ENCODE data around the gene ZNF81. TPM values are rescaled to one million over a fixed set of nuclear protein-coding genes. Genes with fewer than 3 reads are reported as not detected.
"Not testable (repeated sequence)": the region's sequence is repeated elsewhere in the genome, so short reads cannot be mapped to it uniquely, and the experiment has no call there.

Gene ZNF81
- total and polyA plus RNA-seq, 5 donors = 2.2 to 12.4 (median 8.9) TPM

DNA sequence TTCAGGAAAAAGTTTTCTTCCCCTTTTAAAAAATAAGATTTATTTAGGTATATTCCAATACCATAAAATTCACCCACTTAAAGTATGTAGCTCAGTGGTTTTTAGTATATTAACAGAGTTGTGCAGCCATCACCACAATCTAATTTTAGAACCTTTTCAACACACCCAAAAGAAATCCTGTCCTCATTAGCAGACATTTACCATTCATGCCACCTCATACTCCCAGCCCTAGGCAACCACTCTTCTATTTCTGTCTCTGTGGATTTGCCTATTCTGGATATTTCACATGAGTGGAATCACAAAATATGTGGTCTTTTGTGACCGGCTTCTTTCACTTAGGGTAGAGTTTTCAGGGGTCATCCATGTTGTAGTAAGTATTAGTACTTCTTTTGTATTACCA, 7.4 kb downstream of the ZNF81 start:
- H3K4me1 ChIP-seq (ENCODE audit: control insufficient read depth, insufficient read depth, low read length) = no peaks in the 10 kb centered on the region
- WGBS = 98% methylated on average over 1 of the region's 1 CpG
- ATAC-seq (no peak), DNase-seq (no peak)
- no peak overlapping the region for H3K4me3 ChIP-seq (ENCODE audit: low read length)
- no peaks in the 10 kb centered on the region for H3K9me3 ChIP-seq (ENCODE audit: control insufficient read depth, low read length)
- H3K27me3 ChIP-seq (ENCODE audit: control insufficient read depth, insufficient read depth) = no peaks in the 10 kb centered on the region
- intact Hi-C loops (cut with DNase I) = no loop called here
- no peak overlapping the region for H3K27ac ChIP-seq (ENCODE audit: low read length)

DNA sequence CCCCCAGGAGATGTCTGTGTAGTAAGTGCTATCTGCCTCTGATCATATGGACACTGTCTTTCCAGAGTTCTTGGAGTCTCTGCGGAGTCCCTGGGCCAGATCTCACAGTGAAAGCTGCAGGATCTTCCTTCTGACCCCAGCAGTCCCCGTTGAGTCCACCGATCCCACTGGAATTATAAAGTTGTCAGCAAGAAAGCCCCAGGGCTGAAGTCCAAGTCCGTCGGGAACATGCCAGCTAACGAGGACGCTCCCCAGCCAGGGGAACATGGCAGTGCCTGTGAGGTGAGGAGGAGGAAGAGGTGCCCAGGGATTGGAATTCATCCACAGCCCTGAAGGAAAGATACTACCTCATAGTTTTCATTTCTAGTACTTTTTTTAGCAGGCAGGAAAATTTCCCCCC, 9.3 kb downstream of the ZNF81 start:
- Histone ChIP-seq H3K4me1 (ENCODE audit: control insufficient read depth, insufficient read depth, low read length) (no peaks in the 10 kb centered on the region), H3K27me3 (ENCODE audit: control insufficient read depth, insufficient read depth) (no peaks in the 10 kb centered on the region), H3K9me3 (ENCODE audit: control insufficient read depth, low read length) (no peaks in the 10 kb centered on the region), H3K4me3 (ENCODE audit: low read length) (no peak overlapping the region), H3K27ac (ENCODE audit: low read length) (no peak overlapping the region)
- ATAC-seq (no peak), DNase-seq (peak in 2 of 3 donors; percentile 46 to 53)
- intact Hi-C loops (cut with DNase I) = no loop called here
- 32% methylated on average over 7 of the region's 7 CpGs for WGBS

DNA sequence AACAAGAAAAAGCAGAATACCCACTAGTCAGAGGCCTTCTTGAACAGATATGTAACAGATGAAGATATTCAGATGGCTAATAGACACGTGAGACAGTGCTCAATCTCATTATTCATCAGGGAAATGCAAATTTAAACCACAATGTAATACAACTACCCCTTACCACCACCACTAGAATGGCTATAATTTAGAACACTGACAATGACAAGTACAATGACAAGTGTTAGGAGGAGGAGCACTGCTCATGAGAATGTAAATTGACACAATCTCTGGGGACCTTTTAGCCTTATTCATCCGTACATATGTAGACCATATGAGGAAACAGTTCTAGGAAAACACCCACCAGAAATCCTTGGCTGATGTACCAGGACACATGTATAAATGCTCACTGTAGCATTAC, 13.1 kb downstream of the ZNF81 start:
- 66% methylated on average over 2 of the region's 2 CpGs for WGBS
- H3K27me3 ChIP-seq (ENCODE audit: control insufficient read depth, insufficient read depth) = no peaks in the 10 kb centered on the region
- DNase-seq (no peak), ATAC-seq (no peak)
- no peaks in the 10 kb centered on the region for H3K4me1 ChIP-seq (ENCODE audit: control insufficient read depth, insufficient read depth, low read length)
- H3K4me3 ChIP-seq (ENCODE audit: low read length) = no peak overlapping the region
- intact Hi-C loops (cut with DNase I) = loop anchor here in 2 of 4 donors (5.0 kb wide), 1 partner anchor 178 kb away; no protein-coding TSS in a partner anchor
- no peaks in the 10 kb centered on the region for H3K9me3 ChIP-seq (ENCODE audit: control insufficient read depth, low read length)
- H3K27ac ChIP-seq (ENCODE audit: low read length) = no peak overlapping the region

DNA sequence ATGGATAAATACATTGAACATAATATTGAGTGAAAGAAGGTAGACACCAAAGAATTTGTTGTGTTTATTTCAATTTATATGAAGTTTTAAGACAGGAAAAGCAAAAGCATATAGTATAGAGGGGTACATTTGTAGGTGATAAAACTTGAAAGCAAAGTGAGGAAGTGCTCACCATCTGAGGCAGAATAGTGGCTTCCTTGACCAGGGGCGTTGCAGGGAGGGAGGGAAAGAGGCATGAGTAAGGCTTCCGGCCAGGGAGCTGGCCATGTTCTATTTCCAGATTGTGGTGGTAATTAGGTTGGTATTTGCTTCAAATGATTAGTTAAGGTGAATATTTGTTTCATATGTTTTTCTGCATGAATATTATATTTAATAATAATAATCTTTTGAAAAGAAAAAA, 13.7 kb downstream of the ZNF81 start:
- ATAC-seq; DNase-seq; H3K27me3 ChIP-seq (ENCODE audit: control insufficient read depth, insufficient read depth); H3K9me3 ChIP-seq (ENCODE audit: control insufficient read depth, low read length); H3K4me1 ChIP-seq (ENCODE audit: control insufficient read depth, insufficient read depth, low read length); H3K27ac ChIP-seq (ENCODE audit: low read length); H3K4me3 ChIP-seq (ENCODE audit: low read length): not testable (repeated sequence)
- intact Hi-C loops (cut with DNase I) = loop anchor here in 2 of 4 donors (5.0 kb wide), 1 partner anchor 177 kb away; no protein-coding TSS in a partner anchor
- WGBS = no CpG with 5 or more reads among the region's 2 CpGs

DNA sequence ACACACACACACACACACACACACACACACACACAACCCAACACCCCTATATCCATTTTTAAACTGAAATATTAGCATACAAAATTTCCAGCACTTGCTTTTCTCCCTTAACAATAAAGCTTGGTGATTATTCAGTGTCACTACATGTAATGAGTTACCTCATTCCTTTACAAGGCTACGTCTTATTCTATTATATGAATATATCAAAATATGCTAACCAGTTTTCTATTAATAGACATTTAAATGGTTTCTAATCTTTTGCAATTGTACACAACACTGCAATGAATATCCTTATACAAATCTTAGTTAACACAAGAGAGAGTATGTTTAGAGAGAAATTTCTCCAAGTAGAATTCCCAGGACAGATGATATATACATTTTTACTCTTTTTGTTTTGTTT, 14.2 kb downstream of the ZNF81 start:
- no peak overlapping the region for H3K4me3 ChIP-seq (ENCODE audit: low read length)
- no peak for ATAC-seq
- 67% methylated on average over 1 of the region's 1 CpG for WGBS
- intact Hi-C loops (cut with DNase I) = loop anchor here in 2 of 4 donors (5.0 kb wide), 1 partner anchor 176 kb away; no protein-coding TSS in a partner anchor
- no peaks in the 10 kb centered on the region for H3K9me3 ChIP-seq (ENCODE audit: control insufficient read depth, low read length)
- H3K4me1 ChIP-seq (ENCODE audit: control insufficient read depth, insufficient read depth, low read length) = no peaks in the 10 kb centered on the region
- H3K27ac ChIP-seq (ENCODE audit: low read length) = no peak overlapping the region
- no peak for DNase-seq
- no peaks in the 10 kb centered on the region for H3K27me3 ChIP-seq (ENCODE audit: control insufficient read depth, insufficient read depth)

DNA sequence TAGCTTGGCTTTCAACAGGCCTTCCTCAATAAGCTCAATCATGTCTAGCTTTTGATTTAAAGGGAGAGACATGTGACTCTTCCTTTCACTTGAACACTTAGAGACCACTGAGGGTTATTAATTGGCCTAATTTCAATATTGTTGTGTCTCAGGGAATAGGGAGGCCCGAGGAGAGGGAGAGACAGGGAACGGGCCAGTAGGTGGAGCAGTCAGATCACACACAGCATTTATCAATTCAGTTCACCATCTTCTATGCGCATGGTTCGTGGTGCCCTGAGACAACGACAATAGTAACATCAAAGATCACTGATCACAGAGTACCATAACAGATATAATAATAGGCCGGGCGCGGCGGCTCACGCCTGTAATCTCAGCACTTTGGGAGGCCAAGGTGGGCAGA, 17.8 kb downstream of the ZNF81 start:
- peak; percentile 27 to 47 (median 45) for DNase-seq
- intact Hi-C loops (cut with DNase I) = loop anchor here in 2 of 4 donors (5.0 kb wide), 1 partner anchor 173 kb away; no protein-coding TSS in a partner anchor
- H3K27me3 ChIP-seq (ENCODE audit: control insufficient read depth, insufficient read depth) = no peaks in the 10 kb centered on the region

DNA sequence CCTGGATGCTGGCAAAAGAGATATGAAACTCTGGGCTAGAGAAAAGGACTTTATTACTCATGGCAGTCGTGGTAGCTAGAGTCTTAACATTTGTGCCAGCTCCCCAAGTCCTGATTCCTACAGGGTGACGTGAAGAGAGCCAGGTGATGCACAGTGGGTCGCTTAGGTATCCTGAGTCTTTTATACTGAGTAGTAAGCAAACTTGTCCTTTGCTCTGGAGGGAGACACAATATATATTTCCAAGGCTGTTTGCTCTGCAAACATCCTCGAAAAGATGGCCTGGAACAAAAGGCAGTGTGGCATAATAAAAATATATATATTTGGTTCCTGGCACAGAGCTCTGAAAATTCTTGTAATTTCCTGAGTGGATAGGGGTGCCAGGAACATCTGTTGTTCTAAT, 23.0 kb downstream of the ZNF81 start:
- intact Hi-C loops (cut with DNase I) = no loop called here

More for the DNA sequence above, 17.8 kb downstream of the ZNF81 start:
- no peak overlapping the region for H3K27ac ChIP-seq (ENCODE audit: low read length)
- no peaks in the 10 kb centered on the region for H3K9me3 ChIP-seq (ENCODE audit: control insufficient read depth, low read length)
- no peak overlapping the region for H3K4me3 ChIP-seq (ENCODE audit: low read length)
- no peaks in the 10 kb centered on the region for H3K4me1 ChIP-seq (ENCODE audit: control insufficient read depth, insufficient read depth, low read length)
- 40% methylated on average over 10 of the region's 10 CpGs for WGBS
- peak; percentile 68 to 78 for ATAC-seq

DNA sequence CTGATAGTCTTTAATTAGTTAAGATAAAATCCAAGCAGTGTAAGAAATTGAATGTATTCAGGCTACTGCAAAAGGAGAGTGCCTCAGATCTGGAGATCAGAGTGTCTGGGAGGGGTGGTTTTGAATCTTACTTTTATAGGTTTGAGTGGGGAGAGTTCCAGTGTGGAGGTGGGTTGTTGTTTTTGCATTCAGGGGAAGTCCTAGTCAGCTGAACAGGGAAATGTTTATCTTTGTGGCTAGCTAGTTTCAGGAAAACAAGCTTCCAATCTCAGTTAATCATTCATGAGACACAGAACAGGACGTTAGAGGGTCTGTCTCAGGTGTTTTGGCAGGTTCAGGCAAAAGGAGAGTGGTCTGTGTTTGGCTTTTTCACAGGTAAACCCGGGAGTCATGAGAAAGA, 26.0 kb downstream of the ZNF81 start:
- Histone ChIP-seq H3K27me3 (ENCODE audit: control insufficient read depth, insufficient read depth) (no peaks in the 10 kb centered on the region), H3K4me1 (ENCODE audit: control insufficient read depth, insufficient read depth, low read length) (no peaks in the 10 kb centered on the region), H3K27ac (ENCODE audit: low read length) (no peak overlapping the region), H3K9me3 (ENCODE audit: control insufficient read depth, low read length) (no peaks in the 10 kb centered on the region), H3K4me3 (ENCODE audit: low read length) (no peak overlapping the region)
- 31% methylated on average over 2 of the region's 2 CpGs for WGBS
- ATAC-seq (no peak), DNase-seq (no peak)
- intact Hi-C loops (cut with DNase I) = no loop called here

More for the DNA sequence above, 23.0 kb downstream of the ZNF81 start:
- Histone ChIP-seq H3K4me3 (ENCODE audit: low read length) (no peak overlapping the region), H3K27me3 (ENCODE audit: control insufficient read depth, insufficient read depth) (no peaks in the 10 kb centered on the region), H3K4me1 (ENCODE audit: control insufficient read depth, insufficient read depth, low read length) (no peaks in the 10 kb centered on the region), H3K27ac (ENCODE audit: low read length) (no peak overlapping the region), H3K9me3 (ENCODE audit: control insufficient read depth, low read length) (no peaks in the 10 kb centered on the region)
- WGBS = 60% methylated on average over 4 of the region's 4 CpGs
- DNase-seq = no peak
- no peak for ATAC-seq

DNA sequence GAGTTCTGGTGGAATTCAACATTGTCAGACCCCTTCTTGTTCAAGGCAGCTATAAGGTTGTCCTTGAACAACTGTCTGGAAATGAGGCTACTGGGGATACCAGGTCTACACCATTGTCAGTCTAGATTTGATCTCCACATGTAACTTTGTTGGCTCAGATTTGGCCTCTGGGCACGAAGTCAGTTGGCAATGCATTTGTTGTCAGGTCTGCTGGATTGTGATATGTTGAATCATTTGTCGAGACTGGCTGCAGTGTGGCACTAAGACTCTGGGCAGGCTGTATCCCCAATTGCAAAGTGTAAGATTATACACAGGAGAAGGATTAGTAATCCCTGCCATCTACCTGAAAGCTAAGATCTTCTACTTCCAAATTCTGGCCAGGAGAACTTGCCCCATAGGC, 26.5 kb downstream of the ZNF81 start:
- H3K27me3 ChIP-seq (ENCODE audit: control insufficient read depth, insufficient read depth) = no peaks in the 10 kb centered on the region
- intact Hi-C loops (cut with DNase I) = no loop called here
- peak overlapping the region; percentile 52 for H3K27ac ChIP-seq (ENCODE audit: low read length)
- H3K4me1 ChIP-seq (ENCODE audit: control insufficient read depth, insufficient read depth, low read length) = no peaks in the 10 kb centered on the region
- DNase-seq (no peak), ATAC-seq (no peak)
- 59% methylated on average over 2 of the region's 2 CpGs for WGBS
- no peak overlapping the region for H3K4me3 ChIP-seq (ENCODE audit: low read length)
- no peaks in the 10 kb centered on the region for H3K9me3 ChIP-seq (ENCODE audit: control insufficient read depth, low read length)

DNA sequence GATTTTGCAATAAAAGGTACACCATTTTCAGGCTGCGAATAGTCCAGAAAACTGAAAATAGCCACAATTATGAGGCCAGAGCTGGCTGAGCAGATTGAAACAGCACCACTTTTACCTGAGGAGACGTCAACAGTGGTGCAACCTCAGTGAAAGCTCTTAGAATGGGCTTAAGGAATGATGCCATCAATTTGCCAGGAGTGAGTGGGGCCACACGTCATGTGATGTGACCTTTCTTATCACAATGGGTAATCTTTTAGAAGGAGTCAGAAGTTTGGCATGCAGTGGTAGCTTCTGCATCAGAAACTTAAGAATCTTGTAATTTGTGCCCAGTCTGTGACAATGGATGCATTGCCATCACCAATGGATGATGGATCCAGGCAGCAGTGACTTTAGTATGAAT, 27.6 kb downstream of the ZNF81 start:
- WGBS = 96% methylated on average over 3 of the region's 3 CpGs
- Histone ChIP-seq H3K4me1 (ENCODE audit: control insufficient read depth, insufficient read depth, low read length) (no peaks in the 10 kb centered on the region), H3K9me3 (ENCODE audit: control insufficient read depth, low read length) (no peaks in the 10 kb centered on the region), H3K27me3 (ENCODE audit: control insufficient read depth, insufficient read depth) (no peaks in the 10 kb centered on the region), H3K27ac (ENCODE audit: low read length) (no peak overlapping the region), H3K4me3 (ENCODE audit: low read length) (no peak overlapping the region)
- ATAC-seq = no peak
- no peak for DNase-seq
- intact Hi-C loops (cut with DNase I) = no loop called here

DNA sequence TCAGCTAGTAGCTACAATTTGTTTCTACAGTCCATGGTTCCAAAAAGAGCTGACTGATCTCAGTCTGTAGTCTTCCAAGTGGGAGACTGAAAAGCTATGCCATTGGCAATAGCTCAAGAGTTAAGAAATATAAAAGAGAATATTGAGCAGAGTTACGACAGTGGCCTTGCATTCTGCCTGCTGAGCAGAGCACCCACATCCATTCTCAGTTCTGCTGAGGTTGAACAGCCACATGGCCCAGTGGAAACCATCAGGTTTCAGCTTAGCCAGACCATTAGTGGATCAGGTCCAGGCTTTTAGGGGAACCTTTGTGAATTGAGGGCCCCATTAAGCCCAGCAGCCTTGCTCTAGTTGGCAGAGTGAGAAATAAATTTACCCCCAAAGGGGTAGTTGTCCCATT, 28.1 kb downstream of the ZNF81 start:
- 81% methylated on average over 1 of the region's 1 CpG for whole genome bisulfite sequencing

DNA sequence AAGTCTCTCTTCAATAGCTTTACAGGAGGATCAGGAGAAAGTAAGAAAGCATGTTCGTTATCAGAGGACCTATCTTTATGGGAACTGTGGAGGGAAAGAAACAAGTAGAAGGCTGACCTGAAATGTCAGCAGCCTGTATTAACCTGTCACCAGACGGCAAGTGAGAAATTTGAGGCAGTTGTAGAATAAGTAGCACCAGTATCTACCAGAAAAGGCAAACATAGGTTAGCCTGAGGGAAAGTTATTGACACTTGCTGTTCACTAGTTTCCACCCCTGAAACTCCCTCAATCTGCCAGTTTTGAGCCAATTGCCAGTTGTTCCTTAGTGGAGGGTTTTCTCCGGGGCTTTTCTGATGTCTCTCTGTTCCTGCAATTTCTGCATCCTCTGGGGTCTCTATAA, 36.4 kb downstream of the ZNF81 start:
- Histone ChIP-seq H3K4me3 (ENCODE audit: low read length) (no peak overlapping the region), H3K27ac (ENCODE audit: low read length) (no peak overlapping the region), H3K4me1 (ENCODE audit: control insufficient read depth, insufficient read depth, low read length) (no peaks in the 10 kb centered on the region), H3K9me3 (ENCODE audit: control insufficient read depth, low read length) (no peaks in the 10 kb centered on the region), H3K27me3 (ENCODE audit: control insufficient read depth, insufficient read depth) (no peaks in the 10 kb centered on the region)
- intact Hi-C loops (cut with DNase I) = no loop called here
- ATAC-seq (no peak), DNase-seq (no peak)
- WGBS = 92% methylated on average over 3 of the region's 3 CpGs

More for the DNA sequence above, 28.1 kb downstream of the ZNF81 start:
- ATAC-seq (peak in 1 of 2 donors; percentile 28), DNase-seq (no peak)
- no peak overlapping the region for H3K4me3 ChIP-seq (ENCODE audit: low read length)
- intact Hi-C loops (cut with DNase I) = no loop called here
- no peak overlapping the region for H3K27ac ChIP-seq (ENCODE audit: low read length)
- no peaks in the 10 kb centered on the region for H3K4me1 ChIP-seq (ENCODE audit: control insufficient read depth, insufficient read depth, low read length)
- H3K9me3 ChIP-seq (ENCODE audit: control insufficient read depth, low read length) = no peaks in the 10 kb centered on the region
- no peaks in the 10 kb centered on the region for H3K27me3 ChIP-seq (ENCODE audit: control insufficient read depth, insufficient read depth)
